Activated CD8-positive, alpha-beta memory T cell treated with anti-CD3 and anti-CD28 coated beads for 36 hours (primary cell): ENCODE data around the gene VTI1A. TPM values are rescaled to one million over a fixed set of nuclear protein-coding genes. Genes with fewer than 3 reads are reported as not detected.

Source experiments
- CTCF ChIA-PET: fragments of 350-600 bp; sonication (Branson Sonifier 250); formaldehyde crosslinking; loops from one replicate; lab custom pipeline; 2021; ENCODE audit warnings: antibody characterized with exemption; lab: Charles Lee
- POLR2A ChIA-PET: fragments of 350-600 bp; sonication (Branson Sonifier 250); formaldehyde crosslinking; loops from one replicate; lab custom pipeline; 2021; ENCODE audit warnings: antibody characterized with exemption; lab: Charles Lee
- total RNA-seq, 2 experiments: library from RNA; stranded (reverse); gene quantifications; one replicate each; pipeline ENCODE4 v1.2.3, GENCODE V29; 2021

Gene VTI1A
- total RNA-seq, 2 experiments from 2014 or later = 35.5 to 37.8 TPM

- ChIA-PET CTCF (no interaction called here), POLR2A (no interaction called here)
Measured at GRCh38 chr10:112801748-112802147, 354.7 kb downstream of the VTI1A start.

- POLR2A ChIA-PET = no interaction called here
- CTCF ChIA-PET = no interaction called here
Measured at GRCh38 chr10:112802411-112803022, 355.5 kb downstream of the VTI1A start.

DNA sequence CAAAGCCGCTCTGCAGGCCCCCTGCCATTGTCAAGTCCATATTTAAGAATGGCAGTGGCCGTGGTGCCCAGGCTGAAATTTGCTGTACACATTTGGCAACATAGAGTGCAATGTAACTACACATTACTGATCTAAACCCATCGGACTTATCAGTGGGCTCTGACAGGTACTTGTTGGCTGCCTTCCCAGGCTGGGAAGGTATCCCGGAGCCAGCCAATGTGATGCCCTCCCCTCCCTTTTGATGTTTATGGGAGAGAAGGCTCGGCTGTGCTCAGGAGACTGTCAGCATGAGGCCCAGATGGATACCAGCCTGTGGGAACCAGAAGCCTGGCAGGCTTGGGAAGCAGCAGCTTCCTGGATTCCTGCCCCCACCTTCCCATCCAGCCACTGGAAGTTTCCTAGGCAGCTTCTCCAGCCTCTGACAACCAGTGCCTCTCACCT, 357.0 kb downstream of the VTI1A start:
- ChIA-PET POLR2A (no interaction called here), CTCF (no interaction called here)

- POLR2A ChIA-PET = no interaction called here
- CTCF ChIA-PET = no interaction called here
Measured at GRCh38 chr10:112805254-112805590, 358.2 kb downstream of the VTI1A start.

- POLR2A ChIA-PET = no interaction called here
- CTCF ChIA-PET = no interaction called here
Measured at GRCh38 chr10:112805701-112806100, 358.7 kb downstream of the VTI1A start.

DNA sequence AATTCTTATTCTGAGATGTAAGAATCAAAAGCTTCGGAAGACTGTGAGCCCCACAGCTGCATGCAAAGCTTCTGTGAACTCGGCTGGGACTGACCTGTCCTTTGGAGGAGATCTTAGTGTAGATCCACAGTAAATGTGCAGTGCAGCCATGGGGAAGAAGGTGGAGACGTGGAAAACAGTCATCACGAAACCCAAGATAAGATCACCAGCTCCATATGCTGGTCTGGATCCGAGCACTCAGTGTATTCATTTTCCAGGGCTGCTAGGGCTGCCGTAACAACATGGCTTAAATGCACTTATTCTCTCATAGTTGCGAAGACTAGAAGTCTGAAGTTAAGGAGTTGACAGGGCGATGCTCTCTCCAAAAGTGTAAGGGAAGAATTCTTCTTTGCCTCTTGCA, 360.0 kb downstream of the VTI1A start:
- ChIA-PET POLR2A (no interaction called here), CTCF (no interaction called here)

DNA sequence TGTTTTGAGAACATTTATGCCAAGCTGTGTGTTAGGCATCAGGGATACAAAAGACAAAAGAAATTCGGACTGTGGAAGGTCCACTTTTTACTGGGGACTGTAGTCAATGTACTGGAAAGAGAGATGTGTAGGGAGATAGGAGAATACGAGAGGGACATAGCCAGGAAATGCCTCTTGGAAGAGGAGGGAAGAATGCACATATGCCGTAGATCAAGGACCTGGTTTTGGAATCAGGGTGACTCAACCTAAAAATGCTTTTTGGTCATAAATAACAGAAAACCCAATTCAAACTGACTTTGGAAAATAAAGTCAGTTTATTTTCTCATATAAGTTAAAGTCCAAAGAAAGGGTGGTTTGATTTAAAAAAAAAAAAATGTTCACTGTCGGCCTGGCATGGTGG, 362.7 kb downstream of the VTI1A start:
- ChIA-PET CTCF (no interaction called here), POLR2A (no interaction called here)

GRCh38 chr10:112810711-112811151, 363.7 kb downstream of the VTI1A start:
- POLR2A ChIA-PET = interaction anchor here (0.5 kb wide), 1 partner anchor 31 kb away, joined by 5 read pairs; no protein-coding TSS in a partner anchor
- CTCF ChIA-PET = no interaction called here

DNA sequence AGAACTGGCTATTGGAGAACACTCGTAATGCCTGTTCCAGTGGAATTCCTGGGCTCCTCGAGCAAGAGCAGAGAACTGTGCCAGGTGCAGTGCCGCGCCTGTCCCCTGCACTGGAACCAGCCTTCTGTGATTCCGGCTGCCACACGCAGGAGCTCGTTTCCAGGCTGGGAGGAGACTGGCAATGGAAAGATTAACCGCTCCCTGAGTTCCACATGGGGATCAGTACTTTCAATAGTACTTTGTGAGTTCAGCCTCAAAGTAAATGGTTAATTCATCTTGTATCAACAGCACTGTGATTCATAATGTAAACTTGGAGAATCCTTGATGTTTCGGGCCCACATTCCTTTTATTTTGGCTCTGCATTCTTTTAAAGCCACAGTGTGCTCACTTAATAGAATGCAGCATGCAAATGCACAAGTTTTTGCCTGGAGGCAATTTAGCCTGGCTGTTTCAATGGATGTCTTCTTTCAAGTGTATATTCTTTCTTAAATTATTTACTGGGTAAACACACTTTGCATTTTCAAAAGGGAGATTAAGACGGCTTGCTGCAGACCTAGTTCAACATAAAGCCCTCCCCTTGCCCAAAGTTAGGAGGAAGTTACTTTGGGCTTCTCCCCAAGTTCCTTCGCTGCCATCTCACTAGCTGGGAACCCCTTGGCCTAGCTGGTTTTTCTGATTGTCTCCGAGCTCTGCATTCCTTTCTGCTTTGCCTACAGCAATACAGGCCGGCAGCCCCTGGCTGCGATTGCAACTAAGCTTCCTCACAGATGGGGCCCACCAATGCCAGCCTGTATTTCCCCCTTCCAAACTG, 364.9 kb downstream of the VTI1A start:
- ChIA-PET POLR2A (no interaction called here), CTCF (no interaction called here)

- ChIA-PET CTCF (interaction anchor here (0.6 kb wide), 1 partner anchor 17 kb away, joined by 3 read pairs; no protein-coding TSS in a partner anchor), POLR2A (no interaction called here)
Measured at GRCh38 chr10:112812586-112812985, 365.6 kb downstream of the VTI1A start.

DNA sequence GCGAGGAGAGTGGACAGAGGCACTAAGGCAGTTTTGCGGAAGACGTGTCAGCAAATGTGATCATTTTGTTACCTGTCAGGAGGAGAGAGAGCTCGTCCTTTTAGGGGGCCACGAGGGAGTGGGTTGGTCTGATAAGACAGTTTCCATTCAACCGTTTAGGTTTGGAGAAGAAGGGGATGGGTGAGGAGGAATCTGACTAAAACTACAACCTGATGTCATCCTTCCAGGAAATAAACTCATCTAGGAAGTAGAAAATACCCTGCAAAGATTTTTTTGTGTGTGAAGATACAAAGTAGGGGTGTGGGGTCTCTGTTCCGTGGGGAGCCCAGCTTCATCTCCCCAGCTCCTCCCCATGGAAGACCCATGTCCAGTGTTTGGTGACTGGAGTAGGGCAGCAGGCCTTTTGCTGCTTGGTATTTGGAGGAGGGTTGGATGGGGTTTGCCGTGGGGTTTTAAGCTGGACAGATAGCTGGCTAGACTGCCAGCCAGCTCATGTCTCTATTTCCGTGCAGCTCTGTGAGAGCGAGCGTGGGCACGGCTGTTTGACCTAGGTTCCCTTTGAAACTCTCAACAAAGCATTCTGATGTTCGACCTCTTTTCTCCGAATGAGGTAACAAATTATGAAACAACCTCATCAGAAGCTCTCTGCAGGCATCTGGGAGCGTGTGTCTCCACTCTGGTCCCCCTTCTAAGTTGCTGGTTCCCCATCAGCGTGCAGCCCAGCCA, 367.0 kb downstream of the VTI1A start:
- ChIA-PET POLR2A (no interaction called here), CTCF (no interaction called here)

DNA sequence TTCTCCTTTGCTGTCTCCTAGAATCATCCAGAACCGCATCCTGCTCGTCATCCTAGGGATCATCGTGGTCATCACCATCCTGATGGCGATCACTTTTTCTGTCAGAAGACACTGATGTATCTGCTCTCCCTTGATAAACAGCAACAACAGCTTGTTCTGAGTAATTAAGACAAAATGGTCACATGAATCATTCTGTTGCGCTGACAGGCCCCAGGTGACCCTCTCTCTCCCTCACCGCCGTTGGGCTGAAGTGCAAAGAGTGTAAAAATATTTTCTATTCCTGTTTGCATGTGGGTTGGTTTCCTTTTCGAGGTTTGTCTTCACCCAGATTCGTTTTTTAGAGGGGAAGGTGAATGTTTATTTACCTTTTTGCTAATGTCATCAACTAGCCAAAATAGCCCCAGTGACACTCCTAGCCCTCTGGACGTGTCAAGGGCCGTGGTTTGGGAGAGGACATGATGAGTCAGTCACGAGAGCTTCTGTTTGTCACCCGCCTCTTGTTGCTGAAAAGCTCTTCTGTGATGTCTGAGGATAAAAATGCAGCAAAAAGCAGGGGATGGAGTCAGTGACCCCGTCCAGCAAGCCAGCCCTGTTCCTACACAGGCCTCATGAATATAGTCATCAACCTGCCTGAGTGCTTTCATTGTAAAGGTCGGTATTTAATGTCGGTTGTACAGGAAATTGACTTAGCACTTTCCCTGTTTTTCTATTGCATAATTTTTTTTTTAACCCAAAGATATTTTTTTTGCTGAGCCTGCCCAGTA, 368.4 kb downstream of the VTI1A start:
- ChIA-PET POLR2A (no interaction called here), CTCF (no interaction called here)

GRCh38 chr10:112816033-112816430, 369.0 kb downstream of the VTI1A start:
- ChIA-PET CTCF (no interaction called here), POLR2A (no interaction called here)

DNA sequence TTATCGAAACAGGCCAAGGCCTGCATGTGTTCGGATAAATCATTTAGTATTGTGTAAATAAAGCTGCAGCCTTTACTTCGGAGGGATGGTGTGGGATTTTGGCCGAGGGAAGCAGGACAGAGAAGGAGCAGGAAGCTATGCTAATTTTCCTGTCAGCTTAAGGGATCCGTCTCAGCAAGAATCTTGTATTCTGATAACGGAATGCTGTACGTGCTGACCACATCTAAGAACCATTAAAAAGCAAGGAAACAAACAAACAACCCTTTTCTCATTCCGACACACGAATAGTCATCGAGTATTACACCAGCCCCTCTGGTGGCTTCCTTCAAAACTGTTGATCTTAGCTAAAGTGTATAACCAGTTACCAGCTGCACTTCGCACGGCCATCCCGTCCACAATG, 369.9 kb downstream of the VTI1A start:
- CTCF ChIA-PET = no interaction called here
- POLR2A ChIA-PET = no interaction called here

DNA sequence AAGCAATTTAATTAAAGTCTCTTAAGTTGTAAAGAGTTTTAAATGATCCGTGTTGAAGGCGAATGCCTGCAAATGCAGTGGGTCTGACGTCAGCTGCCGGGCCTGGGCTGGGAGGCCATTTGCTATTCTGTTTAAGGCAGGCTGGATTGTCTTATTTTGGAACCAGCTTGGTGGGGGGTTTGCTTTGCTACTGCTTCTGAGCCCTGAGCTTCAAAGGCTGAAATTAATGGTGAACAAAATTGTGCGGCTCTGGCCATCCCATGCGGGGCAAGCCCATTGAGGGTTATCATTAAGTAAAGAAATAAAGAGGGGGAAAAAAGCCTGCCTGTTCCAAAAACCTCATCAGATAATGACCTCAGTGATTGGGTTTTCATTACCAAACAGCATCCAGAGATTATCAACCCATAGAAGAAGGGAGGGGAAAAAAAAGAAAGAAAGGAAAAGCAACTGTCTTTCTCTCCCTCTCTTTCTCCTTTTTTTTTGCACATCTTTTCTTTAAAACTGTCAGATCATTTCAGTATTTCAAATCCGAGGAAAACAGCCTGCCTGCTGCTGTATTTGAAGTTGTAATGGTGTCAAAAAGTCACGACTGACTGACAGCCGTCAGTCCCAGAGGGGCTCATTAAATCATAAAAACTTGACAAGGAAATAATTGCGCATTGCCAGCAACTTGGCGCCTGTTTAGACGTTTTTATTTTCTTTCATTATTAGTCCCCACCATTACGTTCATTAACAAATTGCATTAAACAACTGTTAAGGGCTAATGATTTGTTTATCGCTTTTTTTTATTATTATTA, 371.2 kb downstream of the VTI1A start:
- CTCF ChIA-PET = no interaction called here
- POLR2A ChIA-PET = no interaction called here

DNA sequence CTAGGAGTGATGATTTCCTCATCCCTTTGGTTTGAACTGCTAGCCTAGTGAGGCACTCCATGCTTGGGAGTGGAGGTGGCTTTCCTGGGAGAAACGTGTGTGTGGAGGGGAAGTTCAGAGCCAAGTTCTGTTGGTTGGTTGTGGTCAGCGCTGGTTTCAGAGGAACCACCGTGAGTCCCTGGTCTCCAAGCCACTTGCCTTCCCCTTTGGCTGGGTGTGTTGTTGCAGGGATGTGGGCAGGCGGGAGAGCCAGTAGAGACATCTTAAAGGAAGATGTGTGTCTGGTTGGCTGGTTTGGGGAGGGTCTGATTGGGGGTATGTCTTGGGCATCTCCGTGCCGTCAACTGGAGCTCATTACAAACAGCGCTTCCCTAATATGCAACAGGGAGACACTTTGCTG, 372.2 kb downstream of the VTI1A start:
- CTCF ChIA-PET = no interaction called here
- POLR2A ChIA-PET = no interaction called here

DNA sequence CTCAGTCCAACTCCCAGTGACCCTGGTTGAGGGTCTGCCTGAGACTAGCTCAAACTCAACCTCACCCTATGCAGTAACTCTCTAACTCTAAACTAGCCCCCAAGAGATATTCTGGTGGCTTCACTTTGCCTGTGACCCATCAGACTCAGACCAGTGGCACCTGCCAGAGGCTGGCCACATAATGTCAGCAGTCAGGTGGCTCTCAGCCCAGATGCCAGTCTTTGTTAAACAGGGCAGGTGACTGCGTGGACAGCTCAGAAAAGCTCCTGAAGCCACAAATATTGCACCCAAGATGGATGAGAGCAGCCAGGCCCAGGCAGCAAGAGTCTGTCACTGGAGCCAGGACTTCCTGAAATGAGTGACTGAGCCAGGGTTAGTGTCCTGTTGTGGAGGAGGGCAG, 373.3 kb downstream of the VTI1A start:
- ChIA-PET CTCF (no interaction called here), POLR2A (no interaction called here)

DNA sequence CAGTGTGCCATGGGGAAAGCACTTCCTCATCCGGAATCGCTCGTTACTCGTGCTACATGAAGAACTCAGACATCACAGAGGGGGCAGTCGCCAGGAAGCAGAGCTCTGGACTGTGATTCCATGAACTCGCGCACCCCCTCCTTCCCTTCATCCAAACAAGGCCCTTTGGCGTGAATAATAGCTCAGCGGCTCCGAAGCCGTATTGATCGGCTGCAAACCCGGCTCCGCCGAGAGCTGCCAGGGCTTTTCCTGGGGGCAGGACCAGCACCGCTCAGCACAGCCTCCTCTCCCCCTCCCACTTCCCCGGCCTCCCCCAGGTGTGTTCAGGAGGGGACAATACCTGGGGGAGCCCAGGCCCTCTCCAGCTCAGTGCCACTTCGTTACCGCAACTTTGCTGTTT, 374.0 kb downstream of the VTI1A start:
- CTCF ChIA-PET = no interaction called here
- POLR2A ChIA-PET = no interaction called here

GRCh38 chr10:112821663-112822062, 374.6 kb downstream of the VTI1A start:
- POLR2A ChIA-PET = no interaction called here

More at GRCh38 chr10:112821663-112822062, 374.6 kb downstream of the VTI1A start:
- CTCF ChIA-PET = no interaction called here
